GM21528 (cell line): Measurements from ENCODE around the gene HTRA3.

Experiments used
- ATAC-seq: cut with Tn5 transposase; IDR thresholded peaks from one replicate; pipeline ENCODE4 v1.9.1; 2021; ENCODE audit warnings: mild to moderate bottlenecking, moderate library complexity; ENCODE audit not compliant: unreplicated experiment, low FRiP score

HTRA3 gene

DNA sequence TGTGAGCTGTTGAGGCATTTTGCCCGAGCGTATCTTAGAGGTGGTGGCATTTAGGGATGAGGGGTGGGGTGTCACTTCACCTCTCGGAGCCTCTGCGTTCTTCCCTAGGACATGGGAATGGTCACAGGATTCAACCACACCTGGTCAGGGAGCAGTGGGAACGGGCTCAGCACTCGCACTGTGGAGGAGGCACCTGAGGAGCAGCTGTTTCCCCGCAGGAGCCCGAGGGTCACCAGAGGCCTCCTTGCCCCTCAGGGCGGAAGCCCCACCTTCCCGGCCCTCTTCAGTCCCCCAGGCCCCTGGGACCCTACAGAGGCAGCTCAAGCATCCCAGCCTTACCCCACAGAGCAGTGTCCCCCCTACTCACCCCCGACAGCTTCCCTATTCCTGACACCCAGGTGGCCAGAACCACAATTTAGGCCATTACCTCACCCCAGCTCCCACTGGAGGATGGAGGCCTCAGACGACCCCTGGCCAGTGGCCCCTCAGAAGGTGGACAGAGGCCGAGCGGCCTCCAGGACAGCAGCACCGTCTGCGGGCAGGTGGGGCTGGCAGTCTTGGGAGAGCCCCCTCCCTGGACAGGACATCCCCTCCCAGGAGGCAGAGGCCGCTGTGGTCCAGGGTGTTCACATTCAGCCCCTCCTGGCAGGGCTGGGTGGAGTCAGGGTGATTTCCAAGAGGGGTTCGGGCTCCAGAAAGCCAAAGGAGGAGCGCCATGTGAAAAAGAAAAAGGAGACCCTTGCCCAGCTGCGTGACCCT lies 4.2 kb upstream of the HTRA3 start:
- no peak for ATAC-seq

GRCh38 chr4:8266088-8266487 lies 3.5 kb upstream of the HTRA3 start:
- no peak for ATAC-seq

GRCh38 chr4:8266508-8266907 lies 3.0 kb upstream of the HTRA3 start:
- ATAC-seq: no peak

- no peak for ATAC-seq
These were observed 2.5 kb upstream of the HTRA3 start for GRCh38 chr4:8267077-8267476.

DNA sequence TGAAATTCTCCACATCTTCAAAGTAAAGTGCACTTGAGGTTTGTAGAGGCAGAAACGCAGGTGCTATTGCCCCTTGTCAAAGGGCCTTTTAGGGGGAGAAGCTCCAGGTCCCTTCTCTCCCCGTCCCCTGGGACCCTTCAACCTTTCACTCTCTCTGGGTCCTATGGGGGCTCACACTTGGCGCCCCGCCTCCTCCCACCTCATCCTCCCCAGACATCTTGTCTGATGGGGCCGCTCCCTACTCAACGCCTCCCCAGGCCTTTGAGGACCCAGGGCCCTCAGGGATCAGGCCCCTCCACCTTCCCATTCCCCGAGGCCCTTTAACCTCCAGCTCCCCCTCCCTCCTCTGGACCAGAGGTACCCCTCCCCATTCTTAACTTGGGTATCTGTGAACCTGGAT lies 1.3 kb upstream of the HTRA3 start:
- no peak for ATAC-seq

DNA sequence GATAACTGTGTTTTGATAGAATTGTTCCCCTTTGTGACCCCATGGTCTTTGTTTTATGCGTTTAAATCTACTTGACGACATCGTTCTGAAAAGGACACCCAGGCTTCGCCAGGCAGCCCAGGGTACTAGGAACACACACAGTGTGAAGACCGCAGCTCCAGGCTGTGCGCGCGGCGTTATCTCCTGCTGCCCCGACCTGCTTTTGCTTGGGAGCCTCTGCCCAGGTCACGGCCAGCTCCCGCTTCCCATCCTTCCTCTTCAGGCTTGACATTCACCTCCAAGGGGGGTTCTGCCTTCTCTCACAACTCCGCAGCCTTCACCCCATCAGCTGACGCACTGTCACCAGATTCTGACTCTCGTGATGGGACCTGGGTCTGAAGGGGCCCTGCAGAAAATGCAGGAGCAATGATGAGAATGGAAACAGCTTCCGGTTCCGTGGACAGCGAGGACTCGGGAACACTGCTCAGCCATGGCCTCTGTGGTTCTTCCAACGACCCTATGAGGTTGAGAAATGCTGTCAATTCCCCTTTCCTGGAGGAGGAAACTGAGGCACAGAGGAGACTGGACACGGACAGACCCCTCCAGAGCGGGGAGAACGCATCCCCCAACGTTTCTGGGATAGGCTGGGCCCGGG lies 536 bp upstream of the HTRA3 start:
- ATAC-seq: no peak

DNA sequence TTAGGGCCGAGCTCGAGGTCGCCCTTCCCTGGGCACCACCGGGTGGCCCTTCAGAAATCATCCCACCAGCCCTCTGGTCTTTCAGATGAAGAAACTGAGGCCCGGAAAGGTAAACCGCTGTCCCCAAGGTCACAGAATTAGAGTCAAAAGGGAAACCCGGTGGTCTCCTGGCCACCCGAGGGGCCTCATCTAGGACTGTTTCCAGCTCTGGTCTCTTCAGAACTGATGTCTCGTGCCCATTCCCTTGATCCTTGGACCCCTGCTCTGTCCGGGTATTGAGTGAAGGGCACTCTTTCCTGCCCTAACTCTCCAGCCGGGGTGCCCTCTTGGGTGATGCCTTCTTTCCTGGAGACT lies 841 bp downstream of the HTRA3 start:
- ATAC-seq: no peak

DNA sequence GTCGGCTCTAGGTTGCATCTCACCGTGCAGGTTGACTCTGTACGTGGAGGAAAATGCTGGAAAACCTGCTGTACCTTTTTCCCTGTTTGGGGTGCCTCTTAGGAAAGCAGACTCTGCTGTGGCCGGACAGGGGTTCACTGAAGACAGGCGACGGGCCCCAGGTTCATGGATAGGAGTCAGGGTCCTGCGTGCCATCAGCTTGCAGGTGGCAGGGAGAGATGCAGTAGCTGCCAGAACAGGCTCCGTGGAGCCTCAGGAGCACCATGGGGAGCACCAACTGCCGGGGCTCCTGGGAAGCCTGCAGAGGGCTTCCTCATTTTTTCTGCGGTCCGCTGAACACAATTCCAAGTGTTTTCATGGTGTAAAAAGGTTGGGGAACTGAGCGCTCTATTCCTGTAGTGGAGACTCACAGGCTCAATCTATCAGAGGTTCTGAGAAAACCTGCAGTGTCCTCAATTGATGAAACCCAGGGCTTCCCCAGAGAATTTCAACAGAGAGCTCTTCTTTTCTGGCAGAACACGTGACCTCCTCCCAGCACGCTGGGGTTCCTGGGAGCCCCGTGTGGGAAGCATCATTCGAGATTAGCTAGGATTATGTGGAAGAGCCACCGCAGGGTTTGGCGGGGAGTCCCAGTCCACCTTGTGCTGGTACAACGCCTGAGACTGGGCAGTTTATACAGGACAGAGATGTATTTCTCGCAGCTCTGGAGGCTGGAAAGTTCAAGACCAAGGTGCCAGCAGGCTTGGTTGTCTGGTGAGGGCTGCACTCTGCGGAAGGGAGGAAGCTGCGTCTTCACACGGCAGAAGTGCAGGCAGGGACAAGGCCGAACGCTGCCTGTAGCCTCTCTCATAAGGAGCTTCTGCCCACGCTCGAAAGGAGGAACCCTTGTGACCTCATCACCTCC lies 1.6 kb downstream of the HTRA3 start:
- no peak for ATAC-seq

- no peak for ATAC-seq
These were observed 2.3 kb downstream of the HTRA3 start for GRCh38 chr4:8271821-8272220.

GRCh38 chr4:8272472-8273428 lies 3.2 kb downstream of the HTRA3 start:
- no peak for ATAC-seq

- ATAC-seq: no peak
These were observed 3.9 kb downstream of the HTRA3 start for GRCh38 chr4:8273450-8273849.

DNA sequence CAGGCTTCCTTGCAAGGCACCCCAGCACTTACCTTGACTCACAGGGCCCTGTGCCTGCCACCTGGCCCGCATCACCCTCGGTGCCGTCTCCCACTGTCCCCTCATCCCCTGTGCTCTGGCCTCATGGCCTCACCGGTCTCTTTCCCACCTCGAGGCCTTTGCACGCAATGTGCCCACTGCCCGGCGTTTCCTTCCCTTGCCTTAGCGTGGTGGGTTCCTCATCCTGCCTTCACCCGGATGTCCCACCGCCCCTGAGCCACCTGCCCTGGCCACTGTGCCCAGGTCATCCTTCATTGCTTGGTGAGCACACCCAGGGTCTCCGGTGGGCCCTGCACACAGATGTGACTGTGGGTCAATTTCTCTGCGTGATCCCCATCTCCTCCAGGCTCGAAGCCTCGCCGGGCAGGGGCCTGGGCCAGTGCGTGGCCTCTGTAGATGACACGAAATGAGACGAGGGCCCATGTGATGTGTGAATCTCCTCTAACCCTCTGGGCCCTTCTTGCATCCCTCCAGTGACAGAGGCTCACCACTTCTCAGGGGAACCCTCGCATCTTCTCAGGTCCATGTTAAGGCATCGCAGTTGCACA lies 4.6 kb downstream of the HTRA3 start:
- no peak for ATAC-seq

- ATAC-seq: no peak
These were observed 5.4 kb downstream of the HTRA3 start for GRCh38 chr4:8274765-8275547.

GRCh38 chr4:8275548-8275910 lies 6.0 kb downstream of the HTRA3 start:
- ATAC-seq: no peak

DNA sequence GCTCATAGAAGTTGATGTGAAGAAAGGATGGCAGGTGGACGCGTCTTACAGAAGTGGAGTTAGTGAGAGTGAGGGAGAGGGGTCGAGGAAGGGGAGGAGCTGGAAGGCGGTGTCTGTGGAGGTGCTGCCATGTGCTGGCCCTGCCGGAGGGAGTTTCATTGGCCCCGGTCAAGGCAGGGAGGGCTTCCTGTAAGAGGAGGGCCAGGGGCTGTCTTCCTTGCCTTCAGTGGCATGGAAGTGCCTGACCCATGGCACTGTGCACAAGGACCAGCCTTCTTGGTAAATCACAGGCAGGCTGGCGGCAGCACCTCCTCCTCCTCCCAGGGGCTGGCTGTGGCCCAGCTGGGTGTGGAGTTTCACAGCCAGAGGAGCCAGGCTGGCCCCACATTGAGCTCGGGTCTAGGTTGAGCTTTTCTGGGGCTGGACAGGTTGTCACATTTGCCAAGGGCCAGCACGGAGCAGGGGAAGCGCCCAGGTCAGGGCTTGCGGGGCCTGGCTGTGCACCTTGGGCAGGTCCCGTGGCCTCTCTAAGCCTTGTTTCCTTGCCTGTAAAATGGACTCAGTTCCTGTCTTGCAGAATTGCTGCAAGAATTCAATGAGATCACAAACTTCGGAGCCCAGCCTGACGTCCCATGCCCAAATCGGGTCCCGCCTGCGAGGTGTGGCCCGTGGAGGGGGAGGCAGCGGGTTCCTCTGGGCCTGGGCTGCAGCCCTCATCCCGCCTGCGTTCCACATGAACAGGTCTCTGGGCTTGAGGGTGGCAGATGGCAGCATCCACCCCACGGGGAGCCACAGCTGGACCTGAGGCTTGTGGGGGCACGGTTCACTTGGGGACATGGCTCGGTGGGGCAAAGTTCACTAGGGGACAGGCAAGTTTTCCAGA lies 7.0 kb downstream of the HTRA3 start:
- ATAC-seq: no peak

- ATAC-seq: no peak
These were observed 7.9 kb downstream of the HTRA3 start for GRCh38 chr4:8277356-8278008.

- ATAC-seq: no peak
These were observed 8.4 kb downstream of the HTRA3 start for GRCh38 chr4:8278009-8278395.
